HG03196 (cell line): ENCODE data around the gene GTSE1.
"Not testable (repeated sequence)": the region's sequence is repeated elsewhere in the genome, so short reads cannot be mapped to it uniquely, and the experiment has no call there.

Experiments
- ATAC-seq: cut with Tn5 transposase; IDR thresholded peaks from one replicate; pipeline ENCODE4 v1.9.1; 2021; ENCODE audit not compliant: unreplicated experiment

GTSE1 gene, protein sequence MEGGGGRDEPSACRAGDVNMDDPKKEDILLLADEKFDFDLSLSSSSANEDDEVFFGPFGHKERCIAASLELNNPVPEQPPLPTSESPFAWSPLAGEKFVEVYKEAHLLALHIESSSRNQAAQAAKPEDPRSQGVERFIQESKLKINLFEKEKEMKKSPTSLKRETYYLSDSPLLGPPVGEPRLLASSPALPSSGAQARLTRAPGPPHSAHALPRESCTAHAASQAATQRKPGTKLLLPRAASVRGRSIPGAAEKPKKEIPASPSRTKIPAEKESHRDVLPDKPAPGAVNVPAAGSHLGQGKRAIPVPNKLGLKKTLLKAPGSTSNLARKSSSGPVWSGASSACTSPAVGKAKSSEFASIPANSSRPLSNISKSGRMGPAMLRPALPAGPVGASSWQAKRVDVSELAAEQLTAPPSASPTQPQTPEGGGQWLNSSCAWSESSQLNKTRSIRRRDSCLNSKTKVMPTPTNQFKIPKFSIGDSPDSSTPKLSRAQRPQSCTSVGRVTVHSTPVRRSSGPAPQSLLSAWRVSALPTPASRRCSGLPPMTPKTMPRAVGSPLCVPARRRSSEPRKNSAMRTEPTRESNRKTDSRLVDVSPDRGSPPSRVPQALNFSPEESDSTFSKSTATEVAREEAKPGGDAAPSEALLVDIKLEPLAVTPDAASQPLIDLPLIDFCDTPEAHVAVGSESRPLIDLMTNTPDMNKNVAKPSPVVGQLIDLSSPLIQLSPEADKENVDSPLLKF

DNA sequence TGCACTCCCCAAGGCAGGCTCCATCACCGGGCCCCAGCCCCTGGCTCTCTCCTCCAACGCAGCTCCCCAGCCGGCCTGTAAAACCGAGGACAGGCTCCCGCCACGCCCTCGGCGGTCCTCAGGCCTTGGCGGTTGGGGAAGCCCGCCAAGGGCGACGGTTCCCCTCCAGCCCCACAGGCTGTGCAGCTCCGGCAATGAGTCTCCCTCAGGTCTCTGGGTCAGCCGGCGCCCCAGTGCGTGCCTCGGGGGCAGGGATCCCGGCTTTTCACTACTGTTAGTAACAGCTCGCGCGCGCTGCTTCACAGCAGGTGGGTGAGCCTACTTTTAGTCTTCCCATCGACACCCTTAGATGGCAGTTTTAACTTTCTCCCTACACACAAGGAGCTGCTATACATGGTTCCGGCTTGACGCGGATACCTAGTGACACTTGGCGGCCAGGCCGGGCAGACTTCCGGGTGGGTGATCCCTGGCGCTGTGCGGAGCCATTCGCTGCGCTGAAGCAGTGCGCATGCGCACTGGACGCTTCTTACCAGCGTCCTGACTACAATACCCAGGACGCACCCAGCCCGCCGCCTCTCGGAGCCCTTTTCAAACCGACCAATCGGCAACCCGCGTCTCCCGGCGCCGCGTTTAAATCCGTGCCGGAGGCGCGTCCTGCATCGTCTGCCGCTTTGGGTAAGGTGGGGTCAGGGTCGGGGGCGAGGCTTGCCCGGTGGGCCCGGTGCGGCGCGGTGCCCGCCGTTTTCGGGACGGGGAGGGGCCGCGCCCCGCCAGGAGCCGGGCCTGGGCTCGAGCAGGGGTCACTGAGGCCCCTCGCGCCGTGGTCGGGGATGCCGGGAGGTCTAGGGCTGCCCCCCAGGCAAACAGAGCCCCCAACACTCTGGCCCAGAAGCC lies at the start of gene GTSE1:
TSS of gene GTSE1 (plus strand) at position 614 of the 894 bp plus-strand sequence. CDS start 531 bp downstream, outside the sequence.
- ATAC-seq, result peak; percentile 88

DNA sequence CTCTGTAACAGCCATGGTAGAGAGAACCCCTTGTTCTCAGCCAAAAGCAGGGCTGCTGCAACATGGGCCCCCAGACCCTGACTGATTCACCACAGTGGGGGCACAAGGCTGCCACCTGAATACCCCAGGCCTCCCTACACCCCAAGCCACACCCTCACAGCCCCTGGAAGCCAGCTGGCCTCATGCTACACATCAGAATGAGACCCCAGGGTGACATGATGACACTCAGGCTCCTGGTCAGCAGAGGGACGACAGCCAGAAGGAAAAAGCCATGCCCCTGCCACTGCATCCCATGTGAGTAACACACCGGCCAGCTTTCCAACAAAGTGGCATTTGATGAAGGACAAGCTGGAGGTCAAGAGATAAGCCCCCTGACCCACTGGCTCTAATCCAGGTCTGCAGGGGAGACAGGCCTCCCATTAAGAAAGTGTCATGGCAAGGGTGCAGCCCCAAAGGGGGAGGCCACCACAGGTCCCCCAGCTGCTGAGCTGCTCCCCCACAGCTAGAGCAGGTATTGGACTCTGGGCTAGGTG lies 49.2 kb upstream of the GTSE1 start:
- ATAC-seq, result no peak

DNA sequence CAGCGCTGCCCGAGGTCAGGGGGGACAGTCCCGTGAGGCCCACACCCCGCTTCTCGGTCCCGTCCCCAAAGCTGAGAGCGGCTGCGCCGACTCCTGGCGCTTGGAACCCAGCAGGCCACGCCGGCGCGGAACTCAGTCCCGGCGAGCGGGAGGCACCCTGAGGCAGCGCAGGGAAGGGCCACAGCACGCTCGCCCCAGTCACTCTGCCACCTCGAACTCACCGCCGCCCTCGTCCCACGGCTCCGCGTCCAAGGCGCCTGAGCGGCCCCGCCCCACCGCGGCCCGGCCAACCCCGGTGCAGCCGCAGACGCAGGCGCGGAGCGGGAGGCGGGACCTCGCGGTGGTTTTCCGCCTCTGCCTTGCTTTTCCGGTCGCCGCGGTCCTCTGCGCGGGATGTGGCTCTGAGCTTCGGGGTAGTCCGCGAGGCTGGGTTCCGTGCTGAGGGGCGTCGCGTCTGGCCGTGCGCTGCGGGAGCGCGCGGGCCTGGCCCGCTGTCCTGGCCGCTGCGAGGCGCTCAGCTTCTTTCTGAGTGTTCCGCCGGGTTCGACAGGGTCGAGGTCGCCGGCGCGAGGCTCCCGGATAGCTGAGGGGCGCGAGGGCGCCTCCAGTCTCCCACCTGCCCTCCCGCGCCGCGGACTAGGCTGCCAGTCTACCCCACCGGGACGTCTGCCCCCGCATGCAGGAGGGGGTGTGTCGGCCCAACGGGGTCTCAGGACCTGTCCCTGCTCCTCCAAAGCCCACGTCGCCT lies 46.5 kb upstream of the GTSE1 start, which contains the start of gene CDPF1:
TSS of gene CDPF1 (minus strand) at position 259 of the 748 bp plus-strand sequence. CDS start 2,009 bp downstream, outside the sequence.
- peak; percentile 78 for ATAC-seq

DNA sequence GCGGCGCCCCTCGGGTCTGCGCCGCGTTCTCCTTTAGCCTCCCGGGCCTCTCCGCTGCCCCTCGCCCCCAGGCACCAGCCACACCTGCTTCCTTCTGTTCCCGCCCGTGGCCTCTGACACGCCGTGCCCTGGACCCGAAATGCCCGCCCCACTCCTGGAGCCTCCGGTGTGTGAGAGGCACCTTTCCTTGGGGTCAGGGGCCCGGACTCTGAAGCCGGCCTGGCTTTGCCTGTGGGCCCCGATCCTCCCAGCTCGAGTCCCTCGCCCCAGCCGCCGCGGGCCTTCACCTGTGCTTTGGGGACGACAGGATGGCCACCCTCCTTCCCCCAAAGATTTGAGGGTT lies 45.9 kb upstream of the GTSE1 start:
- ATAC-seq, result peak; percentile 15

DNA sequence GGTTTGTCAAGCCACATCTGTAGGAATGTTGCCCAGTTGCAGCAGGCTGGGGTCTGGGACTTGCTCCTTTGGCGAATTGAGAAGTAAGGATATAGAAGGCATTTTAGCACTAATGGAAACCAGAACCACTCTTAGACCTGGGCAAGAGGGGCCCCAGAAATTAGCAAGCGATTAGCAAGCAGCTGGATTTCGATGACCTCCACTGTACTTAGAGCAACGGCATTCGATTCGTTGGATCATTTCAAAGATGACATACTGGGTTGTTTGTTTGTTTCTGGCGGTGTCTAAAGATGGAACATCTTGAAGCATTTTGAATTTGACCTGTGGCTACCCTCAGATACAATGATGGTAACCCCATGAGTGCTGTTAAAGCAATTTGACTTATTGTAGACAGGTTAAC lies 45.4 kb upstream of the GTSE1 start:
- no peak for ATAC-seq

DNA sequence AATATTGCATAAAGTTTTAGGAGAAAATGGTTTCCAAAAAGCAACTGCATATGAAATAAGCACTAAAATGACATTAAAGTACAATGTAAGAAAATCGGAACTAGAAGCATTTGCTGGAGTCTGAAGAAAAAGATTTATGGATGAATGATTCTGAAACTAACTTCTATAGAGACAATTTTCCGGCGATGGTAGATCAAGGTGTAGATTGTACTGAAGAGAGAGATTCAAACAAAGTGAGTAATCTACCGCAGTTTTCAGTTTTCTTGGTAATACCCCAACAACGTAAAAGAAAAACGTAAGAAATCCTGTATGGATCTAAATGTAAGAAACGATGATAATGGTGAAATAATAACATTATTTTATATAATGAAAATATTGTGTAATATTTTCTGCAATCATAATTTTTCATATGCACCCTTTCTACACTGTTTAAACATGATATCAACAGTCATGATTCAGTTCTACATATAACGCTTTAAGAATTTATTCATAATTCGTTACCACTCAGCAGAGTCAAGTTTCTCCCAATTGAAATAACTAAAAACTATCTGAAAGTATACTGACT lies 44.8 kb upstream of the GTSE1 start:
- ATAC-seq, result no peak

DNA sequence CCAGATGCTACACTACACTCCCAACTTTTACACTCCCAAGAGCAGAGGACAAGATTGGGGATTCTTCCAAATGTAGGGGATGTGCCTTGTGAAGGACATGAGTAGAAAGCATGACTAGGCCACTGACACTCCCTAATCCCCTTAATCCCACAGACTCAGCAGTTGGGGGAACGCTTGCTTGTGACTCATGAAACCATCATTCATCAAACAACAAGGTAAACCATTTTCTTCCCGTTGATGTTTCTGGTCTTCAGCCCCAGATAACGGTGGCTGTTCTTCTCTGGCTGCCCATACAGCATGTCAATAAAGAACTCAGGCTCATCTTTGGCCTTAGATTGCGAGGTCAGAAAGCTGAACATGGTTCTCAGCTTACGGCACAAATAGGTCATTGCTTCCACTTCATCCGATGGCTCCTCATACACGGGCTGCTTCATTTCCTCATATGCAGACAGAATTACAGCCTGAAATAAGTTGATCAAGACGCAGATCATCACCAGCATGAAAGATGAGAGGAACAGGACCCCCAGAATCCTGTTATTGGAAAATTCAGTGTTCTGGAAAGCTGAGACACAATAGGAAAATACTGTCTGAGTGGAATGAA lies 40.2 kb upstream of the GTSE1 start:
- ATAC-seq, result no peak

DNA sequence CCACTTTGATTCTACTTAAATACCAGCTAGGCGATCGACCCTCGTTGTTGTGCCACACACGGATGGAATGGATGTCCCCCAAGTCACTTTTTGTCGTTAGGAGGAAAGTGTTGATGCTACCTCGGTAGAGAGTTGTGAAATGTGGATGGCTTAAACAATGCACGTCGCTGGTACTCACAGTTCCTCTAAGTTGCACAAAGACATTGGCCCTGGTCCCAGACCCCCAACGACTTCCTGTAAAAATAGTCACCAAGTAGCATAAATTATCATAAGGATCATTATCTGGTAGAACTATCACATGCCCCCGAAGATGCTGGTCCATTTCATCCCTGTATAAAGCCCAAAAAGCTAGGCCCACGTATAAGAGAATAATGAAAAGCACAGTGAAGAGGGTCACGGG lies 37.3 kb upstream of the GTSE1 start:
- no peak for ATAC-seq

DNA sequence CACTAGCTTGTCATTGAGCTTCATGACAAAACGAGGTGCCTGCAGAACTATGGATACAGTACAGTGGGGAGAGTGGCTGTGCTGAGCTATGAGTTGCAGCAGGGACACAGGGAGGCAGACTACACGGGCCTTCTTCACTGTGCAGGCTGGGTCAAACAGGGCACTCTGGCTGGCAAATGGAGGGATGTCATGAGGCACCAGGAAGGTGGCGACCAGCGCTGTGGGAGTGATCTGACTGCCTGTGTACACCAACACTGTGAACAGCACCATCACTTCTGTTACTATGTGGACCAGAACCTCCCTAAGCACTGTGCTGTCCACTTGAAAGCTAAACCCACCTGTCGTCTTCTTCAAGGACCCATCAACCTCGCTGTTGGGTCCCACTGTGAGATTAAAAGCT lies 36.6 kb upstream of the GTSE1 start:
- ATAC-seq, result no peak

DNA sequence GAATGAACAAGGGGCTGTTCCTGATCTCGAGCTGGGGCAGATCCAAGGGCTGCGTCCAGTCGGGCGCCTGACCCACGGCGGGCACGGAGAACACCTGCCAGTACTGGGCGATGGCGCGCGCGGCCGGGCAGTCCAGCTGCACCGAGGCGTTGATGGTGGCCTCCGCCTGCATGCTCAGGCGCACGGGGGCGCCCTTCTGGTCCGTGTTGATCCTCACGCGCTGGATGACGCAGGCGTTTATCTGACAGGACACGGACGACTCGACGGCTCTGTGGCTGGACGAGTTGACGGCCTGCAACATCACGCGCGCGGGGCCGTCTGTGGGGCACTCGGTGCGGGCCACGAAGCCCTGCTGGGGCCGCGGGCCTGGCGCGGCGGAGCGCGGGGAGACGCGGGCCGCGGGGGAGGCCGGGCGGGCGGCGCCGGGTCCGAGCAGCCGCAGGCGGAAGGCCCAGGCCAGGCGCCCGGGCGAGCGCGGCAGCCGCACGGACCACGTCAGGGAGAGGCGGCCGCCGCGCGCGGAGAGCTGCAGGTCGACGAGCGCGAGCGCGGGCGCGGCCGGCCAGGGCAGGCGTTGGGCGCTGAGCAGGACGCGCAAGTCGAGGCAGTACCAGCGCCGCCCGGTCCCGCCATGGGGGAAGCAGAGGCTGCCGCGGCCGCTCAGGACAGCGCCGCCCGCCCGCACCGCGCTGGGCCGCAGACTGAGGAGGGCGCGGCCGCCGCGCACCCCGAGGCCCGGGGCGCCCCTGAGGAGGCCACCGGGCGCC lies 34.0 kb upstream of the GTSE1 start:
- ATAC-seq, result no peak

DNA sequence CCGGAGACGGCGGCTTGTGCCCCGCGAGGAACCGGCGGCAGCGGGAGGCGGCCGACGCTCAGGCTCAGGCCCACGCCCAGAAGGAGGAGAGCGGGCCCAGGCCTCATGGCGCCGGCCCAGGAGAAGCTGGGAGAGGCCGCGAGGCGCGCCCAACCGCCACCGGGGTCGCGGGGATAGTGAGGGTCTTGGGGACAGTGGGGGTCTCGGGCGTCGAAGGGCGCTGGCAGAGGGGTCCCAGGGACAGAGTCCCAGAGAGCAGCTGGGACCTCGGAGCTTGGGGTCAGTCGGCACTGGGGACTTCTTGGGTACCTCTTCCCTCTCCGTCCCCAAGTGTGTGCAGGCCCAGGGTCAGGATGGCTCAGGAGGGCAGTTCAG lies 33.5 kb upstream of the GTSE1 start, which contains the start of gene PKDREJ:
TSS of gene PKDREJ (minus strand) at position 128 of the 375 bp plus-strand sequence. CDS start at position 107, 21 bp downstream.
- no peak for ATAC-seq

DNA sequence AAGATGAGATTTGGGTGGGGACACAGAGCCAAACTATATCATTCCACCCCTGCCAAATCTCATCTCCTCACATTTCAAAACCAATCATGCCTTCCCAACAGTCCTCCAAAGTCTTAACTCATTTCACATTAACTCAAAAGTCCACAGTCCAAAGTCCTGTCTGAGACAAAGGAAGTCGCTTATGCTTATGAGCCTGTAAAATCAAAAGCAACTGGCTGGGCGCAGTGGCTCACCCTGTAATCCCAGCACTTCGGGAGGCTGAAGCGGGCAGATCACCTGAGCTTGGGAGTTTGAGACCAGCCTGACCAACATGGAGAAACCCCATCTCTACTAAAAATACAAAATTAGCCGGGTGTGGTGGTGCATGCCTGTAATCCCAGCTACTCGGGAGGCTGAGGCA lies 32.1 kb upstream of the GTSE1 start:
- not testable (repeated sequence) for ATAC-seq

DNA sequence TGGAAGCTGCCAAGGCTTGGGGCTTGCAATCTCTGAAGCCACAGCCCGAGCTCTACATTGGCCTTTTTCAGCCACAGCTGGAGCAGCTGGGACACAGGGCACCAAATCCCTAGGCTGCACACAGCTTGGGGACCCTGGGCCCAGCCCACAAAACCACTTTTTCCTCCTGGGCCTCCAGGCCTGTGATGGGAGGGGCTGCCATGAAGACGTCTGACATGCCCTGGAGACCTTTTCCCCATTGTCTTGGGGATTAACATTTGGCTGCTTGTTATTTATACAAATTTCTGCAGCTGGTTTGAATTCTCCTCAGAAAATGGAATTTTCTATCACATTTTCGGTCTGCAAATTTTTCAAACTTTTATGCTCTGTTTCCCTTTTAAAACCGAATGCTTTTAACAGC lies 31.0 kb upstream of the GTSE1 start:
- ATAC-seq, result not testable (repeated sequence)

DNA sequence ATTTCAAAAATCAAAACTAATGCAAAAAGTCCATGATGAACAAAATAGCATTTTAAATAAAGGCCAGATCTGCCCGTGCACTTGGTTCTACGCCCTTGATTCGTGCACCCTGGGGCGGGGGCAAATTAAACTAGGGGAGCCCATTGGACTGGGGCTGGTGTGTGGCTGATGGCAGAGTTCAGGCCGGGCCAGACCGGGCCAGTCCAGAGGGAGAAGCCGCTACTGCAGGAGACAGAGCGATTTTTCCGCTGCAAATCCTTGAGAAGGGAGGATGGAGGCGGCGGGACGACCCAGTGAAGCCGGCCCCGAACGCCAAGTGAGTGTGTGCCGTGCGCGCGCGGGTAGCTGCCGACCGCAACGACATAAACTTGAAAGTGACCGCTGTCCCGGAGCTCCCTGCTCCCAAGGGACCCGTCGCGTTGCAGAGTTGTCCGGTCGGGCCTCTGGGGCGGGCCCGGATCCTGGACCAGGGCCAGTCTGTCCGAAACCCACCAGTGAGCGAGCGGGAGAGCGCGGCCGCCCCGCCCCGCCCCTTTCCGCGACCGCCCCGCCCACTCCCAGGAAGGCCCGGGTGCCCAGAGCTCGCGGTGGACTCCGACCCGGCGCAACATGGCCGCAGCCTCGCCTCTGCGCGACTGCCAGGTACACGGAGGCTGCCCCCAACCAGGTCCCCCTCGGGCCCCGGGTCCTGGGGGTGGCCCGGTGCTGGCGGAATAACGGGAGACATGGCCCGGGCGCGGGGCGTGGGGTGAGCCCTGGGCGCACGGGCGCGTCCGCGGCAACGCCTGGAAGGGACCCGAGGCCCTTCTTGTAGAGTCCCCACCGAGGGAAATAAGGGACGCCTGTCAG lies 29.0 kb upstream of the GTSE1 start, which contains the start of gene TTC38:
TSS of gene TTC38 (plus strand) at position 578 of the 849 bp plus-strand sequence. CDS start at position 610, 32 bp downstream.
- ATAC-seq, result peak; percentile 90

DNA sequence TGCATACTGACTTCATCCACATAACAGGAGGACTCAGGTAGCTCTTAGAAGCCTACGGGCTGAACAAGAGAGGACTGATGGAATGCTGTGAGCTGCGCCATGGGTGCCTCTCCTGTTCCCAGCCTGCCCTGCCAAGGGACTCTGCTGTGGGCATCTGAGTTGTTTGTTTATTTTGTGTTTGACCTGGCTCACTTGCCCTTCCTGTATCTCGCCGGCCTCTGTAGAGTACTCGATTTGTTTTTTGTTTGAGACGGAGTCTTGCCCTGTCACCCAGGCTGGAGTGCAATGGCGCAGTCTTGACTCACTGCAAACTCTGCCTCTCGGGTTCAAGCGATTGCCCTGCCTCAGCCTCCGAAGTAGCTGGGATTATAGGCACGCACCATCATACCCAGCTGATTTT lies 27.1 kb upstream of the GTSE1 start:
- ATAC-seq, result no peak

DNA sequence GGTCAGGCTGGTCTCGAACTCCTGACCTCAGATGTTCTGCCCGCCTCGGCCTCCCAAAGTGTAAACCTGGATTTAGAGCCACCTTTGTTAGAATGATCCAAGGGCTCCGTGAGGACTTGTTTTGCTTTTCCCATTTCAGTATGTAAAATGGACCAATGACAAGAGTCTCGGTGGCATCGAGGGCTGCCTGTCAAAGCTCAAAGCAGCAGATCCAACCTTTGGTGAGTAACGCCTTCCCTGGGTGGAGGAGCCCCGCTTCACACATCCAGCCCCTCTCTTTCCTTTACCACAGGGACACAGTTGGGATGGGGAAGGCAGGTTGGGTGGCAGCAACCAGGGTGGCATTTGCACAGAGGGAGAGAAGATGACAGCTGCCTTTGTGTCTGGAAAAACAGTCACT lies 24.5 kb upstream of the GTSE1 start:
- no peak for ATAC-seq

DNA sequence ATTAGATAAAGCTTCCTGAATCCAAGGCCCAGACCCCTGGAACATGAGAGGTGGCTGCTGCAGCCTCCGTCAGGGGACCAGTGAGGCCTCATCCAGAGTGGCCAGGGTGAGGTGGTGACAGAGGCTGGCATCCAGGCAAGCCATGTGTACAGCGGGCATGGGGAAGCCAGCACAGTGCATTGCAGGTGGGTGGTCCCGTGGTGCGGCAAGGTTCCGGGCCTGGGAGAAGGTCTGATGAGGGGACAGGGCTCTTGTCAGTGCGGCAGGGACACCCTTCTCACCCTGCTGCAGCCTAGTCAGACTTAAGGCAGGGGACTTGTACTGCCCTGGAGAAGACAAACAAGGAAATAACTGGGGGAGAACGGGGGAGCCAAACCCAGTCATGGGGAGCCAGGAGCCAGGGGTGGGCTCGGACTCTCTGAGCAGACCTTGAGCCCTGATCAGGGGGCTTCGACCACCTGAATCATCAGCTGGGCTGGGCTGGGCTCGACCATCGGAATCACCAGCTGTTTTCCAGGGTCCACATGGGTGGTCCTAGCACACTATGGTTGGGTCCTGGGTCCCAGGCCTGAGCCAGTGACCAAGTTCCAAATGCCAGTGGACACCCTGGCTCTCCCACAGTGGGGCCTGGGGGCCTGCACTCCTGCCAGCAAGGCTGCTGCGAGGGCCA lies 23.8 kb upstream of the GTSE1 start:
- ATAC-seq, result no peak
